DOHH2 (cell line): ENCODE measurements around the gene A2M.

ENCODE experiments used
- EZH2phosphoT487 ChIP-seq: fragments of 200-600 bp; sonication (generic); IDR thresholded peaks from 2 replicates; pipeline ENCODE4 v1.6.1; 2017; ENCODE audit warnings: borderline replicate concordance, mild to moderate bottlenecking, antibody characterized with exemption, low read length, moderate library complexity, mixed read lengths
- TF ChIP-seq, protein P1 (sequence below): fragments of 200-600 bp; sonication (generic); IDR thresholded peaks from one replicate; pipeline ENCODE4 v1.5.1; 2014; ENCODE audit warnings: antibody characterized with exemption, mild to moderate bottlenecking, low read depth, low read length; ENCODE audit not compliant: poor library complexity, severe bottlenecking

DNA sequence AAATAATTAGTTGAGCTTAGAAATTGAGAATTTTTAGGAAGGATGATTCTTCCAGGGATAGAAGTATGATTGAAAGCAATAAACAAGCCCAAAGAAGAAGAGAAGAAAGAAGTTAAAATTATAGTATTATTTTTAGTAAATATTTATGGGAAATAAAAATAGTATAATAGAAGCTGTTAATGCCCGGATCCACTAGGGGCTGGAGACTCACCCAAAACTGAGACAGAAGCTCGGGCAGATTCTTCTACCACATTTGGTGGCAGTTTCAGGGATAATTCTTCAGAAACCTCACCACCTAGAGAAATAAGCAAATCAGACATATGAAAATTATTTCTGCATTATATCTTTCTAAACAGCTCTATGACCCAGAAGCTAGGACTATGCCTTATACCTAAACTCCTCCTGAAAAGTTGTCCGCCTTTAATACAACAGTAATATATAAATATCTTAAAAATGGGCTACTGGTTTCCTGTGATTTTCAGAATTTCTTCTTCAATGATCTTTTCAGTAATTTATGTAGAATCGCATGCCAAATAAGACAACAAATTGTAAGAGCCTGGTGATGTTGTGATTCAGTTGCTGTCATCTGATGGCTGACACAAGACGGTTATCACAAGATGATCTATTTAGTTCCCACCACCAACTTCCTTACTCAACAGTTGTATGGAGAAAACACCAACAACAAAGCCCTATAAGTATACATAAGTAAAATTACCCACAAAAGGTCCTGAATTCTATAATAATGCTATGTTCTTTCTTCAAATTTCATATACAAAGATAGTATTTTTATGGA is 35.6 kb downstream of the A2M start:
- TF ChIP-seq, protein P1, sequence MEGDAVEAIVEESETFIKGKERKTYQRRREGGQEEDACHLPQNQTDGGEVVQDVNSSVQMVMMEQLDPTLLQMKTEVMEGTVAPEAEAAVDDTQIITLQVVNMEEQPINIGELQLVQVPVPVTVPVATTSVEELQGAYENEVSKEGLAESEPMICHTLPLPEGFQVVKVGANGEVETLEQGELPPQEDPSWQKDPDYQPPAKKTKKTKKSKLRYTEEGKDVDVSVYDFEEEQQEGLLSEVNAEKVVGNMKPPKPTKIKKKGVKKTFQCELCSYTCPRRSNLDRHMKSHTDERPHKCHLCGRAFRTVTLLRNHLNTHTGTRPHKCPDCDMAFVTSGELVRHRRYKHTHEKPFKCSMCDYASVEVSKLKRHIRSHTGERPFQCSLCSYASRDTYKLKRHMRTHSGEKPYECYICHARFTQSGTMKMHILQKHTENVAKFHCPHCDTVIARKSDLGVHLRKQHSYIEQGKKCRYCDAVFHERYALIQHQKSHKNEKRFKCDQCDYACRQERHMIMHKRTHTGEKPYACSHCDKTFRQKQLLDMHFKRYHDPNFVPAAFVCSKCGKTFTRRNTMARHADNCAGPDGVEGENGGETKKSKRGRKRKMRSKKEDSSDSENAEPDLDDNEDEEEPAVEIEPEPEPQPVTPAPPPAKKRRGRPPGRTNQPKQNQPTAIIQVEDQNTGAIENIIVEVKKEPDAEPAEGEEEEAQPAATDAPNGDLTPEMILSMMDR, result no peak
- no peak for TF ChIP-seq EZH2phosphoT487
